Measurements from ENCODE around the gene PMAIP1. TPM values are rescaled to one million over a fixed set of nuclear protein-coding genes. Genes with fewer than 3 reads are reported as not detected.

The PMAIP1 gene
- total and polyA plus RNA-seq, 9 of the 15 experiments (the other 6 are each of a cell fraction or from before 2014, with no cell fraction given), result 8.0 to 22.9 (median 14.9) TPM

DNA sequence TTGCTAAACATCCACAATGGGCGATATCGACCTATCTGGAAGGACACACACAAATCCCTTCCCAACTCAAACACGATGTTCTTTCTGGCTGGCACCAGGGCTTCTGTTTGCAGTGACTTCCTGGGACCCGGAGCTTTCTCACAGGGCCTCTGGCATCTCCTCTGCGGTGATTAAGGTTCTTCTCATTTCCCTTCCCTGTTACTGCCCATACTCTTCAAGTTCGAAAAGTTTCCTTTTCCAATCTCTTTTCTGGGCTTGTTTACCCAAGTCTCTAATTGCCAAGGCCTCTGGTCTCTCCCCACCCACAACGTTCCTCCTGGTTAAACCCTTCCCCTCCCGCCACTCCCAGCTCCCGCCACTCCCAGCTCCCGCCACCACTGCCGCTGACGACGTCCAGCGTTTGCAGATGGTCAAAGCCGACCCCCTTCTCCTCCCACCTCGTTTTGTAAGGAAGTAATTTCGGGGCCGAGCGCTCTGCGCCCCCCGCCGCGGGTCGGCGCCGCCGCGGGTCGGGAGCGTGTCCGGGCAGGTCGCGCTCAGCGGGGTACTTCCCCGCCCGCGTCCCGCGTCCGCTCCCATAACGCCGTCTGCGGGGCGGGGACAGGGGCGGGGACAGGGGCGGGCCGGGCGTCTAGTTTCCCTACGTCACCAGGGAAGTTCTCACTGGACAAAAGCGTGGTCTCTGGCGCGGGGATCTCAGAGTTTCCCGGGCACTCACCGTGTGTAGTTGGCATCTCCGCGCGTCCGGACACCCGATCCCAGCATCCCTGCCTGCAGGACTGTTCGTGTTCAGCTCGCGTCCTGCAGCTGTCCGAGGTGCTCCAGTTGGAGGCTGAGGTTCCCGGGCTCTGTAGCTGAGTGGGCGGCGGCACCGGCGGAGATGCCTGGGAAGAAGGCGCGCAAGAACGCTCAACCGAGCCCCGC is at the start of gene PMAIP1 (continued):
- TF ChIP-seq EWSR1 (IDR thresholded peaks at IDR 0.05; ENCODE audit: borderline replicate concordance, low read depth, partially characterized antibody) (no peak), EP300 (IDR thresholded peaks at IDR 0.05; ENCODE audit: low read length) (no peak), MAFG (tag; conservative IDR thresholded peaks at IDR 0.05) (no peak), KDM1A (IDR thresholded peaks at IDR 0.05) (no peak), ZNF76 (CRISPR knock-in tag; IDR thresholded peaks at IDR 0.05; ENCODE audit: borderline replicate concordance) (no peak), NUFIP1 (IDR thresholded peaks at IDR 0.05; ENCODE audit: partially characterized antibody) (no peak), ZNF830 (CRISPR knock-in tag; IDR thresholded peaks at IDR 0.05) (no peak), SUPT5H (IDR thresholded peaks at IDR 0.05) (peak; percentile 85), PHF8 (IDR thresholded peaks at IDR 0.05; ENCODE audit: borderline replicate concordance, low read length) (peak; percentile 88; the same call in 1 of the 2 replicates), SREBF2 (CRISPR knock-in tag; IDR thresholded peaks at IDR 0.05) (no peak), HDAC6 (IDR thresholded peaks at IDR 0.05; ENCODE audit: low read depth, low read length) (no peak), ZBTB8A (IDR thresholded peaks at IDR 0.05; ENCODE audit: partially characterized antibody) (no peak), ZNF384 (IDR thresholded peaks at IDR 0.05; ENCODE audit: low read depth, low read length) (no peak), RB1 (IDR thresholded peaks at IDR 0.05; ENCODE audit: low read depth) (peak; percentile 67; the same call in 1 of the 2 replicates), BRCA1 (IDR thresholded peaks at IDR 0.05) (no peak), BRCA1 (CRISPR knock-in tag; IDR thresholded peaks at IDR 0.05) (no peak), STAG1 (CRISPR knock-in tag; IDR thresholded peaks at IDR 0.05; ENCODE audit: borderline replicate concordance) (no peak), ARID1B (IDR thresholded peaks at IDR 0.05) (peak; percentile 22; the same call in 1 of the 2 replicates), ZC3H11A (IDR thresholded peaks at IDR 0.05; ENCODE audit: low read depth, low read length) (no peak)
- TF ChIP-seq, protein P1, sequence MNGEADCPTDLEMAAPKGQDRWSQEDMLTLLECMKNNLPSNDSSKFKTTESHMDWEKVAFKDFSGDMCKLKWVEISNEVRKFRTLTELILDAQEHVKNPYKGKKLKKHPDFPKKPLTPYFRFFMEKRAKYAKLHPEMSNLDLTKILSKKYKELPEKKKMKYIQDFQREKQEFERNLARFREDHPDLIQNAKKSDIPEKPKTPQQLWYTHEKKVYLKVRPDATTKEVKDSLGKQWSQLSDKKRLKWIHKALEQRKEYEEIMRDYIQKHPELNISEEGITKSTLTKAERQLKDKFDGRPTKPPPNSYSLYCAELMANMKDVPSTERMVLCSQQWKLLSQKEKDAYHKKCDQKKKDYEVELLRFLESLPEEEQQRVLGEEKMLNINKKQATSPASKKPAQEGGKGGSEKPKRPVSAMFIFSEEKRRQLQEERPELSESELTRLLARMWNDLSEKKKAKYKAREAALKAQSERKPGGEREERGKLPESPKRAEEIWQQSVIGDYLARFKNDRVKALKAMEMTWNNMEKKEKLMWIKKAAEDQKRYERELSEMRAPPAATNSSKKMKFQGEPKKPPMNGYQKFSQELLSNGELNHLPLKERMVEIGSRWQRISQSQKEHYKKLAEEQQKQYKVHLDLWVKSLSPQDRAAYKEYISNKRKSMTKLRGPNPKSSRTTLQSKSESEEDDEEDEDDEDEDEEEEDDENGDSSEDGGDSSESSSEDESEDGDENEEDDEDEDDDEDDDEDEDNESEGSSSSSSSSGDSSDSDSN (IDR thresholded peaks at IDR 0.05; ENCODE audit: borderline replicate concordance in 1 of 2, low read depth in 2 of 2, low read length in 2 of 2), result no peak
- TF ChIP-seq, protein P2, sequence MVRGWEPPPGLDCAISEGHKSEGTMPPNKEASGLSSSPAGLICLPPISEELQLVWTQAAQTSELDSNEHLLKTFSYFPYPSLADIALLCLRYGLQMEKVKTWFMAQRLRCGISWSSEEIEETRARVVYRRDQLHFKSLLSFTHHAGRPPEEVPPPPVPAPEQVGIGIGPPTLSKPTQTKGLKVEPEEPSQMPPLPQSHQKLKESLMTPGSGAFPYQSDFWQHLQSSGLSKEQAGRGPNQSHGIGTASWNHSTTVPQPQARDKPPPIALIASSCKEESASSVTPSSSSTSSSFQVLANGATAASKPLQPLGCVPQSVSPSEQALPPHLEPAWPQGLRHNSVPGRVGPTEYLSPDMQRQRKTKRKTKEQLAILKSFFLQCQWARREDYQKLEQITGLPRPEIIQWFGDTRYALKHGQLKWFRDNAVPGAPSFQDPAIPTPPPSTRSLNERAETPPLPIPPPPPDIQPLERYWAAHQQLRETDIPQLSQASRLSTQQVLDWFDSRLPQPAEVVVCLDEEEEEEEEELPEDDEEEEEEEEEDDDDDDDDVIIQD (CRISPR knock-in tag; IDR thresholded peaks at IDR 0.05), result no peak
- TF ChIP-seq, protein P3, sequence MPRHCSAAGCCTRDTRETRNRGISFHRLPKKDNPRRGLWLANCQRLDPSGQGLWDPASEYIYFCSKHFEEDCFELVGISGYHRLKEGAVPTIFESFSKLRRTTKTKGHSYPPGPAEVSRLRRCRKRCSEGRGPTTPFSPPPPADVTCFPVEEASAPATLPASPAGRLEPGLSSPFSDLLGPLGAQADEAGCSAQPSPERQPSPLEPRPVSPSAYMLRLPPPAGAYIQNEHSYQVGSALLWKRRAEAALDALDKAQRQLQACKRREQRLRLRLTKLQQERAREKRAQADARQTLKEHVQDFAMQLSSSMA (CRISPR knock-in tag; IDR thresholded peaks at IDR 0.05), result no peak
- TF ChIP-seq, protein P4, sequence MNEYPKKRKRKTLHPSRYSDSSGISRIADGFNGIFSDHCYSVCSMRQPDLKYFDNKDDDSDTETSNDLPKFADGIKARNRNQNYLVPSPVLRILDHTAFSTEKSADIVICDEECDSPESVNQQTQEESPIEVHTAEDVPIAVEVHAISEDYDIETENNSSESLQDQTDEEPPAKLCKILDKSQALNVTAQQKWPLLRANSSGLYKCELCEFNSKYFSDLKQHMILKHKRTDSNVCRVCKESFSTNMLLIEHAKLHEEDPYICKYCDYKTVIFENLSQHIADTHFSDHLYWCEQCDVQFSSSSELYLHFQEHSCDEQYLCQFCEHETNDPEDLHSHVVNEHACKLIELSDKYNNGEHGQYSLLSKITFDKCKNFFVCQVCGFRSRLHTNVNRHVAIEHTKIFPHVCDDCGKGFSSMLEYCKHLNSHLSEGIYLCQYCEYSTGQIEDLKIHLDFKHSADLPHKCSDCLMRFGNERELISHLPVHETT (CRISPR knock-in tag; conservative IDR thresholded peaks at IDR 0.05 in 1 of 2, IDR thresholded peaks at IDR 0.05 in 1 of 2), result 0 out of 4 replicates have a peak, but pooled peaks of 1 of the 2 experiments have one; percentile 47
